Fibroblast of lung (primary cell): ENCODE measurements around the gene SELENOO. TPM values are rescaled to one million over a fixed set of nuclear protein-coding genes. Genes with fewer than 3 reads are reported as not detected.

Source experiments
- DNase-seq, 2 donors: peaks; one replicate each; pipeline versions ENCODE4 v3.0.0 to v3.0.0-alpha.2; 2010; ENCODE audit warnings: low read depth in 2 of 2
- H2AFZ ChIP-seq: 2 replicates; pipeline ENCODE4 v1.5.1; 2012; ENCODE audit warnings: low read length, control low read depth, inconsistent platforms
- H3K27ac ChIP-seq: 2 replicates; pipeline ENCODE4 v1.5.1; 2011; ENCODE audit warnings: low read length, control low read depth; ENCODE audit not compliant: insufficient read depth
- H3K27me3 ChIP-seq: 2 replicates; pipeline ENCODE4 v1.5.1; 2011; ENCODE audit warnings: mild to moderate bottlenecking, low read length; ENCODE audit not compliant: control insufficient read depth, insufficient read depth
- H3K36me3 ChIP-seq: 2 replicates; pipeline ENCODE4 v1.5.1; 2011; ENCODE audit warnings: low read length; ENCODE audit not compliant: control insufficient read depth, insufficient read depth
- H3K4me1 ChIP-seq: 2 replicates; pipeline ENCODE4 v1.5.1; 2011; ENCODE audit warnings: low read length; ENCODE audit not compliant: control insufficient read depth, insufficient read depth; ENCODE audit errors: extremely low read depth
- H3K4me2 ChIP-seq: 2 replicates; pipeline ENCODE4 v1.5.1; 2011; ENCODE audit warnings: low read length, control low read depth; ENCODE audit not compliant: insufficient read depth; ENCODE audit errors: extremely low read depth
- H3K4me3 ChIP-seq, 4 experiments: fragments of 200-600 bp in 1 of 4; sonication (generic) in 1 of 4; replicated peaks in 1 of 4; 2 replicates each; pipeline ENCODE4 v1.5.1; 2011 to 2016; ENCODE audit warnings: low read length in 4 of 4, low read depth in 3 of 4, mild to moderate bottlenecking in 3 of 4, control low read depth in 2 of 4, inconsistent platforms in 1 of 4, mixed read lengths in 1 of 4; ENCODE audit not compliant: insufficient read depth in 1 of 4; ENCODE audit errors: control extremely low read depth in 1 of 4
- H3K79me2 ChIP-seq: 2 replicates; pipeline ENCODE4 v1.5.1; 2012; ENCODE audit warnings: mild to moderate bottlenecking, low read length, inconsistent platforms; ENCODE audit not compliant: control insufficient read depth, insufficient read depth
- H3K9ac ChIP-seq: 2 replicates; pipeline ENCODE4 v1.5.1; 2011; ENCODE audit warnings: mild to moderate bottlenecking, low read length, control low read depth; ENCODE audit not compliant: insufficient read depth
- H3K9me3 ChIP-seq: 2 replicates; pipeline ENCODE4 v1.5.1; 2012; ENCODE audit warnings: low read depth, low read length; ENCODE audit not compliant: control insufficient read depth, insufficient read depth
- H4K20me1 ChIP-seq: 2 replicates; pipeline ENCODE4 v1.5.1; 2011; ENCODE audit warnings: low read length; ENCODE audit not compliant: control insufficient read depth, insufficient read depth; ENCODE audit errors: extremely low read depth
- CTCF ChIP-seq, 2 donors: IDR thresholded peaks in 1 of 2; conservative IDR thresholded peaks in 1 of 2; 1 replicate in 1 of 2; 2 replicates in 1 of 2; pipeline ENCODE4 v1.5.1; 2011 to 2012; ENCODE audit warnings: low read length in 2 of 2, control low read depth in 1 of 2, inconsistent platforms in 1 of 2, low read depth in 1 of 2, mild to moderate bottlenecking in 1 of 2
- EZH2 ChIP-seq: IDR thresholded peaks from 2 replicates; pipeline ENCODE4 v1.5.1; 2012; ENCODE audit warnings: low read length, control low read depth, mild to moderate bottlenecking; ENCODE audit errors: missing control alignments
- polyA plus RNA-seq, 2 donors: library from polyadenylated mRNA; depleted of rRNA in 1 of 2; stranded (reverse) in 1 of 2; unstranded in 1 of 2; fragments of >200 nt; gene quantifications; 2 replicates each; pipeline ENCODE4 v1.2.1, GENCODE V29; 2011 to 2012; ENCODE audit warnings: missing spikeins in 1 of 2
- total RNA-seq: library from RNA; depleted of rRNA; stranded (reverse); fragments of >200 nt; gene quantifications from 2 replicates; pipeline ENCODE4 v1.2.1, GENCODE V29; 2014

The SELENOO gene
- total and polyA plus RNA-seq, 2 donors (not counting 1 experiment from before 2014, with no cell fraction given): 8.3 to 20.1 TPM

- no peaks in the 10 kb centered on the region for H4K20me1 ChIP-seq
- TF ChIP-seq EZH2: no peak
- no peak for TF ChIP-seq CTCF (conservative IDR thresholded peaks at IDR 0.05 in 1 of 2, IDR thresholded peaks at IDR 0.05 in 1 of 2; ENCODE audit: low read depth in 1 of 2, low read length in 2 of 2)
- no peak overlapping the region for H3K4me3 ChIP-seq
- H3K9ac ChIP-seq: no peak overlapping the region
- H3K4me2 ChIP-seq: no peak overlapping the region
- no peak overlapping the region for H3K27ac ChIP-seq
- H2AFZ ChIP-seq: no peak overlapping the region
- DNase-seq: no peak
- no peaks in the 10 kb centered on the region for H3K27me3 ChIP-seq
- H3K36me3 ChIP-seq: peaks cover 2% of the 10 kb centered on the region
- peaks cover 6% of the 10 kb centered on the region for H3K4me1 ChIP-seq
- peaks cover 8% of the 10 kb centered on the region for H3K79me2 ChIP-seq
- no peaks in the 10 kb centered on the region for H3K9me3 ChIP-seq
Observed at GRCh38 chr22:50262460-50262911, 61.7 kb downstream of the SELENOO start.

- no peak overlapping the region for H2AFZ ChIP-seq
- H3K27me3 ChIP-seq: no peaks in the 10 kb centered on the region
- H3K4me2 ChIP-seq: no peak overlapping the region
- no peak for DNase-seq
- no peak for TF ChIP-seq CTCF (conservative IDR thresholded peaks at IDR 0.05 in 1 of 2, IDR thresholded peaks at IDR 0.05 in 1 of 2; ENCODE audit: low read depth in 1 of 2, low read length in 2 of 2)
- TF ChIP-seq EZH2: no peak
- no peaks in the 10 kb centered on the region for H3K36me3 ChIP-seq
- no peak overlapping the region for H3K4me3 ChIP-seq
- no peaks in the 10 kb centered on the region for H3K9me3 ChIP-seq
- H3K9ac ChIP-seq: no peak overlapping the region
- H4K20me1 ChIP-seq: no peaks in the 10 kb centered on the region
- peaks cover 6% of the 10 kb centered on the region for H3K4me1 ChIP-seq
- peaks cover 8% of the 10 kb centered on the region for H3K79me2 ChIP-seq
- H3K27ac ChIP-seq: no peak overlapping the region
Observed at GRCh38 chr22:50262973-50263617, 62.3 kb downstream of the SELENOO start.

GRCh38 chr22:50264104-50264745 is 63.4 kb downstream of the SELENOO start:
- Histone ChIP-seq H3K4me1 (peaks cover 6% of the 10 kb centered on the region), H3K79me2 (peaks cover 8% of the 10 kb centered on the region), H3K4me3 (no peak overlapping the region), H3K9me3 (no peaks in the 10 kb centered on the region), H2AFZ (no peak overlapping the region), H3K27ac (no peak overlapping the region), H3K27me3 (no peaks in the 10 kb centered on the region), H3K9ac (no peak overlapping the region), H3K36me3 (no peaks in the 10 kb centered on the region), H3K4me2 (no peak overlapping the region), H4K20me1 (no peaks in the 10 kb centered on the region)
- TF ChIP-seq CTCF (conservative IDR thresholded peaks at IDR 0.05 in 1 of 2, IDR thresholded peaks at IDR 0.05 in 1 of 2; ENCODE audit: low read depth in 1 of 2, low read length in 2 of 2) (no peak), EZH2 (no peak)
- DNase-seq: no peak
